Myocyte (in vitro differentiated cells): ENCODE results near the gene ZFP64. TPM values are rescaled to one million over a fixed set of nuclear protein-coding genes. Genes with fewer than 3 reads are reported as not detected.
"Not testable (repeated sequence)": the region's sequence is repeated elsewhere in the genome, so short reads cannot be mapped to it uniquely, and the experiment has no call there.

Experiments used
- DNase-seq: peaks from one replicate; pipeline ENCODE4 v3.0.0-alpha.2; 2012; ENCODE audit warnings: low read depth
- total RNA-seq: library from RNA; depleted of rRNA; stranded (reverse); fragments of >200 nt; gene quantifications from 2 replicates; pipeline ENCODE4 v1.2.3, GENCODE V29; 2014

The ZFP64 gene
- total RNA-seq, 1 donor from 2014 or later: 9.1 TPM

DNA sequence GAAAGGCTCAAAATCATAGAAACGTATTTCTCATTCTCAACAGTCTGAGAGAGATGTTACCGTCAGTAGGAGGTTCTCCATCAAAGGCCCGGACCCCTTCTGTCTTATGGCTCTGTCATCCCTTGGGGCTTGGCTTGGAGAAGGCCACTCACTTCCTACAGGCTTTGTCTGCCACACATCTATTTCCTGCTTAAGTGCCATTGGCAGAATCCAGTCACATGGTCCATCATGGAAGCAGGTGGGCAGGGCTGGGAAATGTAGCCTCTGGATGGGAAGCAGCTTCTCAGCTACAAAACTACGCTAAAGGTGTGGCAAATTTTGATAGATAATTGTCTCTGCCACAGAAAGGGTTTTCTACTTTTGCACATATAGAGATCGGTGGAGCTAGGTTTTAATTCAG lies 12.6 kb upstream of the ZFP64 start:
- peak; percentile 4 for DNase-seq

- no peak for DNase-seq
Measured at GRCh38 chr20:52201395-52201794, 9.8 kb upstream of the ZFP64 start.

DNA sequence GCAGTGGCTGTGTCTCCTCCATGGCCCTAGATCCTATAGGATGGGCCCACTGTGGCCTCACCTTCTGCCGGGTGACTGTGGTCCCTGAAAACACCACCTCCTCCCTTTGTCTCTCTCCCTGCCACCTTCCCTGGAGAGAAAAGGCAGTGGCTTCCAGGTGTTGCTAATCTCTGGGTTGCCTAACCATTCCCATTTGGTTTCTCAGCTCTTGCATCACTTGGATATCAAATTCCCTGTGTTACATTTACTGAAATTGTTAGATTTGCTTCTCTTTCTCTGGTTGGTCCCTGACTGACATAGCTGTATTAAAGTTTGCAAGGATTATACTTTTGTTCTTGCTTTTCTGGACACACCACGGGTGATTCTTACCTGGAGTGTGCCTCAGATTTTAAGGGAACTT lies 9.3 kb upstream of the ZFP64 start:
- no peak for DNase-seq

DNA sequence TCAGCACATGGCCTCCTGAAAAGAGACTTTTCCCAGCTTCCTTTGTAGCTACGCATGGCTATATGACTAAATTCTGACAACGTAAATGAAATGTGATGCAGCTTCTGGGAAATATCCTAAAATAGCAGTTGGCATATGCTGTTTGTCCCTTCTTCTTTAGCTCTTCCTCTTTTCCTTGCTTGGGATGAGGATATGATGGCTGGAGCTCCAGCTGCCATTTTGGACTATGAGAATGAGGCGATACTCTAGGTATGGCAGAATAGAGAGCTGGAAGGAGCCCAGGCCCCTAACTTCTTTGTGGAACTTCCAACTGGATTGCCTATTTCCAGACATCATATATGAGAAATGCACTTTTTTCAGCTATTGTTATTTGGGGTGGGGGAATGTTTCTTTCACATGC lies 5.3 kb upstream of the ZFP64 start:
- DNase-seq: no peak

GRCh38 chr20:52193886-52194545 lies 2.4 kb upstream of the ZFP64 start:
- no peak for DNase-seq

DNA sequence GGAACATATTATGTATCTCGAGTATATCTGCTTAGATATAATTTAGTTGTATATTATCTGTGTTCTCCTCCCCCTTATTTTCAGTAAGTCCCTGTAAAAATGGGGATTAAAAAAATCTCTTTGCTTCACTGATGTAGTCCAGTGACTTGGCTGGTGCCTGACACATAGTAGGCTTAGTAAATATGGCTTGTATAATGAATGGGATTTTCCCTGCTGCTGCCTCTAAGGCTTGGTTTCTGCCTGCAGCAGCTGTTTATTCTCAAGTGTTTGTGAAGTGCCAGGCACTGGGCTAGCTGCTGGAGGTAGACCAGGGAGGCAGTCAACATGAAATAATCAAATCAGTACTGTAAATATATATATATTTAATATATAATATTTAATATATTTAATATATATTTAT lies 1.6 kb upstream of the ZFP64 start:
- DNase-seq: no peak

GRCh38 chr20:52192719-52193007 lies 1.1 kb upstream of the ZFP64 start:
- not testable (repeated sequence) for DNase-seq

- DNase-seq: peak; percentile 40
Measured at GRCh38 chr20:52191916-52192718, 538 bp upstream of the ZFP64 start.

GRCh38 chr20:52190437-52191131 lies 995 bp downstream of the ZFP64 start:
- peak; percentile 43 for DNase-seq

DNA sequence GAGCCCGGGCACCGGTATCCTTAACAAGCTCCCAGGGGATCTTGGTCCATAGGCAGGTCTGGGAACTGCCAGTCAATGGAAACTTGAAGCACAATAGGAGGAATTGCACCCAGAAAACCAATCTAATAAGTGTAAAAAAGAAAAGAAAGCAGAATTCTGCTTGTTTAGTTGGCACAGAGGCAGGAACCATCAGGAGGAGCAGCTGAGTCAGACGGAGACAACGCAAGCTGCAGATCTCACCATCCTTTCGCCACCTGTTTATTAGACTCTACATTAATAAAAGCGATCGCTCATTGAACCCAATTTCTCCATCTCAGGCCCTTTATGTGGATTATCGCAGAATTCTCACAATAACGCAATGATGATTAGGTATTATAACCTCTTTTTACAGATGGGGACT lies 9.8 kb downstream of the ZFP64 start:
- DNase-seq: no peak

DNA sequence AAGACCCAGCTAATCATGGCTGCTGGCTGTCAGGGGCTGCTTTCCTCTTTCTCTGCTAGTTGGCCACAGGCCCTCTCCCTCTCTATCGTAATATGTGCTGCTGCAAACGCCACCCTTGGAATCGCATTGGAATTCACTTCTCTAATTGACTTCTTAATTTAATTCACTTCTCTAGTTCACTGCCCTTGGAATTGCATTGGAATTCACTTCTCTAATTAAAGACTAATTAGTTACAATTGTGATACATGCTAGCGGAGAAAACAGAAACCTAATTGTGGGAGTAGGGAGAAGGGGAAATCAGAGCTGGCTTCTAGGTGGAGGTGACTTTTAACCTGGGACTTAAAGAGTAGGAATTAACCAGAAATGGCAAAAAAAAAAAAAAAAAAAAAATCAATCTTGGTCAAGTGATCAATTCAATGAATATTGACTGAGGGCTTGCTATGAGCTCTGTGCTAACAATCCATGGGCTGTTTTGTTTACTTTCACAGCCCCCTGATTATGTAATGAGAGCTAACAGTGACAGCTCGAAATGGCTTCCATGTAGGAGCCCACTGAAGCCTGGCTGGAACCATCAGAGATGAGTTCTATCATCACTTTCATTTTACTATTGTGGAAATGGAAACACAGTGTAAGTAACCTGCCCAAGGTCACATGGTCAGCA lies 11.3 kb downstream of the ZFP64 start:
- DNase-seq: no peak

- peak; percentile 55 for DNase-seq
Measured at GRCh38 chr20:52179331-52180179, 12.0 kb downstream of the ZFP64 start.

DNA sequence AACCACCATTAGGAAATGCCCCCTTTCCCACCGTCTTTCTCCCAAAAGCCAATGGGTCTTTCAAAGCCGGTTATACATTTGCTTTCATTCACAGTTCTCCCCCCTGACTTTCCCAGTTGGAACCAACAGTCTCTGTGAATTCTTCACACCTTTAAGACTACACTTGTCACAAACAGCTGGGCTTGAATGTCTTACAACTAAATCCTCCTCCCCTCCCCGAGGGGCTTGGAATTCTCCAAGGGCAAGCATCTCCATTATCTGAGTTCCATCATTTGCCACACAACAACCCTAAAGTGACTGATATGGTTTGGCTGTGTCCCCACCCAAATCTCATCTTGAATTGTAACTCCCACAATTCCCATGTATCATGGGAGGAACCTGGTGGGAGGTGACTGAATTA lies 12.9 kb downstream of the ZFP64 start:
- DNase-seq: no peak

GRCh38 chr20:52175840-52176239 lies 15.7 kb downstream of the ZFP64 start:
- no peak for DNase-seq

DNA sequence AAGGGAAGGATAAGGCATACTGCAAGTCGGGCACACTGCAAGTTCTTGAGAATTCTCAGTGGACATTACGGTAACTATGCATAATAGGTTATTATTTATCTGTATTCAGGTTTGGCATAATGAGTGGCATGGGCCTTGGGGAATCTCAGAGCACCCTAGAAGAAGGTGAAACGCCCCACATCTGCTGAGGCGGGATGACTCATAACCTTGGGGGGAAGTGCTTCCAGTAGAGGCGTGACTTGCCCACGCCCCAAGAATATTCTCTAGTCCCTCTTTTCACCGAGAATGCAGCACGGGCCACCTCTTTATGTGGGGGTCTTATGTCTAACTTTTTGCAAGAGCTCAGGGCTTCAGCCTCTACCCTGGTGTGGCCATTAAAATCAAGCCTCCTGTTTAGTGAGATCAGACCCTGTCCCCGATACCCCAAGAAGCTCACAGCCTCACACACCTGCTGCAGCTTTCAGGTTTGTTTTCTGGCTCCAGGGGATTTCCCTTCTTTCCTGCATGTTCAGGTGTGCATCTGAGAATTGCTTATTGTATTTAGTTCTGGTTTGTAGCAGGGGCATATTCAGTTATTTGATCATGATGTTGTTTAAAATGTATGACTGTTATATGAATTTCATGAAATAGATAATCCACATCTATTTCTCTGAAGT lies 19.1 kb downstream of the ZFP64 start:
- no peak for DNase-seq

DNA sequence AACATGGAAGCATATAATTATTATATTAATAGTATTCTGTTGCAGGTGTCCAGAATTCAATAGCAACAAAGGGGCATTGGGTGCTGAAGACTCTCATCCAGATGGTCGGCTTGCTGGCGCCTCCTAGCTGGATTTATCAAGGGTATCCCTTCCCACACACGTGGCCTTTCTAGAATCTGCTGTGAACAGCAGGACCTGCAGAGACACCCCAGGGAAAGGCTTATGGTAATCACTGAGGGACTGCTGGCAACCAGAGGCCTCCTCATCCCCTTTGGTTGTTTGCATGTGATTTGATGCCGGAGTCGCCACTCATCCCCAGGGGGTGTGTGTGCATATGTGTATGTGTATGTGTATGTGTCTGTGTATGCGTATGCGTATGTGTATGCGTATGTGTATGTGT lies 20.6 kb downstream of the ZFP64 start:
- DNase-seq: no peak

DNA sequence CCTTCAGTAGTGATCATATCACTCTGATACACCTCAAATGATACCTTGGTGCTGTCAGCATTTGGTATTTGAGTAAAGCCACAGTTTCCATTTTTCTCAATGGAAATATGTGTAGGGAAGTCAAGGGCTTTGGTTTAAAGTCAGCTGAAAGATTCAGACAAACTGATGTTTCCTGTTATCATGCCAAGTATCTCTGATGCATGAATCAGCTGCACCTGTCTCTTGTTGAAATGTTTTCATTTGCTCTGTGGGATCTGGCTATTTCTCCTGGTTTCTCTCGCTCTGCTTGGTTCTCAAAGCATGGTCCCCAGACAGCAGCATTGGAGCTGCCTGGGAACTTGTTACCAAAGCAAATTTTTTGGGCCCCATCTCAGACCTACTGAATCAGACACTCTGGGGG lies 23.5 kb downstream of the ZFP64 start:
- peak; percentile 61 for DNase-seq

GRCh38 chr20:52167232-52167840 lies 24.2 kb downstream of the ZFP64 start:
- no peak for DNase-seq

- no peak for DNase-seq
Measured at GRCh38 chr20:52166150-52166549, 25.4 kb downstream of the ZFP64 start.

- DNase-seq: no peak
Measured at GRCh38 chr20:52160621-52161204, 30.9 kb downstream of the ZFP64 start.
